Thymus (tissue), 11 donors: Measurements from ENCODE around the gene TUBB2A. TPM values are rescaled to one million over a fixed set of nuclear protein-coding genes. Genes with fewer than 3 reads are reported as not detected.

Experiments
- DNase-seq, 9 donors: peaks; one replicate each; pipeline ENCODE4 v3.0.0-alpha.2; 2013; ENCODE audit warnings: low spot score in 9 of 9, low read depth in 6 of 9, missing footprints in 1 of 9
- H3K27ac ChIP-seq, 2 donors: one replicate each; pipeline ENCODE4 v1.5.1; 2013; ENCODE audit warnings: control low read depth in 1 of 2, low read depth in 1 of 2, low read length in 1 of 2, mild to moderate bottlenecking in 1 of 2, moderate library complexity in 1 of 2
- H3K27me3 ChIP-seq, 2 donors: one replicate each; pipeline ENCODE4 v1.5.1; 2013; ENCODE audit warnings: low read length in 1 of 2; ENCODE audit not compliant: control insufficient read depth in 2 of 2, insufficient read depth in 1 of 2
- H3K36me3 ChIP-seq, 2 donors: one replicate each; pipeline ENCODE4 v1.5.1; 2013; ENCODE audit warnings: low read length in 1 of 2, mild to moderate bottlenecking in 1 of 2, moderate library complexity in 1 of 2; ENCODE audit not compliant: control insufficient read depth in 2 of 2, insufficient read depth in 2 of 2
- H3K4me1 ChIP-seq, 2 donors: one replicate each; pipeline ENCODE4 v1.5.1; 2013; ENCODE audit warnings: low read length in 2 of 2; ENCODE audit not compliant: control insufficient read depth in 2 of 2, insufficient read depth in 2 of 2
- H3K4me3 ChIP-seq, 2 donors: one replicate each; pipeline ENCODE4 v1.5.1; 2013; ENCODE audit warnings: low read length in 2 of 2, control low read depth in 1 of 2, mild to moderate bottlenecking in 1 of 2
- H3K9me3 ChIP-seq, 2 donors: one replicate each; pipeline ENCODE4 v1.5.1; 2013; ENCODE audit warnings: low read length in 1 of 2, mild to moderate bottlenecking in 1 of 2; ENCODE audit not compliant: control insufficient read depth in 2 of 2, insufficient read depth in 1 of 2
- WGBS: extraction: QIAGEN DNeasy Blood & Tissue Kit; methylation state at CpG from one replicate; pipeline ENCODE4 v1.1.7; 2013; 5-methylcytosine and 5-hydroxymethylcytosine counted together
- polyA plus RNA-seq: library from polyadenylated mRNA; stranded (reverse); fragments of 200-250 nt; gene quantifications from one replicate; pipeline ENCODE4 v1.2.3, GENCODE V29; 2013
- total RNA-seq: library from RNA; stranded (reverse); fragments of 120-200 nt; gene quantifications from one replicate; pipeline ENCODE4 v1.2.4, GENCODE V29; 2013
- donor health status: healthy.

TUBB2A gene
- total and polyA plus RNA-seq, 2 donors: 13.7 to 19.6 TPM

- H3K27me3 ChIP-seq: no peaks in the 10 kb centered on the region
- H3K9me3 ChIP-seq: no peaks in the 10 kb centered on the region
- H3K4me1 ChIP-seq: peaks cover 7 to 12% of the 10 kb centered on the region in 2 donors
- H3K4me3 ChIP-seq: no peak overlapping the region
- no peak overlapping the region for H3K27ac ChIP-seq
- WGBS: 98% methylated on average over 12 of the region's 12 CpGs
- peaks cover 3 to 19% of the 10 kb centered on the region in 2 donors for H3K36me3 ChIP-seq
- no peak for DNase-seq
These were observed 20.1 kb downstream of the TUBB2A start for GRCh38 chr6:3137057-3137777.

DNA sequence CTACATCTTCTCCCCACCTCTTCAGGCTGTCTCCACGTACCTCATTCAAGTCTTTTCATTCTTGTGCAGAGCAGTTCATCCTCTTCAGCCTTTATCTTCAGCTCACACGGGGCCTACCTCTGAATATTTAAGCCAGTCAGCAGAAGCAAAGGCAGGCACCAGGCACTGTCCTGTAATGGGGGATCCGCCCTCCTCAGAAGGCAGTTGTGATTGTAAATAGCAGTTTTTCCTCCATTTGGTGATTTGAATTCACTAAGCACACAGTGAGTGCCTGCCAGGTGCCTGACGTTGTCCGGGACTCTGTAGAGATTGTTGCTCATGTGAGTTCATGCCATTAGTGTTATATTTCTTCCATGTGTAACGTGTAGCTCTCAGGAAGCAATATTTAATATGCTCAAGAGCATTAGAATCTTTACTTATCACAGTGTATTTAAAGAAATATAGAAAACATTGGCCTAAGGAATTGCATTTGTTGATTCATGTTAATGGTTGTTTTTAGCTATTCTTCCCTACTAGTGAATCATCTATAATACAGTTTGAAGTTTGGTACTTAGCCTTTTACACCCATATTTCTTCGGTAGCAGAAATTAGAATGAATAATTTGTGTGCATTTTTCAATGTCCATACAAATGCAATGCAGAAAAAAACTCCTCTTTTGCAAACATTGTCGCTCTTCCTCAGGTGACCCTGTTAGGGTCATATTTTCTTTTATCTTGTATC is 20.9 kb downstream of the TUBB2A start:
- Histone ChIP-seq H3K9me3 (no peaks in the 10 kb centered on the region), H3K36me3 (peaks cover 3 to 19% of the 10 kb centered on the region in 2 donors), H3K27me3 (no peaks in the 10 kb centered on the region), H3K27ac (no peak overlapping the region), H3K4me1 (peaks cover 7 to 12% of the 10 kb centered on the region in 2 donors), H3K4me3 (no peak overlapping the region)
- no peak for DNase-seq
- WGBS: 97% methylated on average over 8 of the region's 8 CpGs

DNA sequence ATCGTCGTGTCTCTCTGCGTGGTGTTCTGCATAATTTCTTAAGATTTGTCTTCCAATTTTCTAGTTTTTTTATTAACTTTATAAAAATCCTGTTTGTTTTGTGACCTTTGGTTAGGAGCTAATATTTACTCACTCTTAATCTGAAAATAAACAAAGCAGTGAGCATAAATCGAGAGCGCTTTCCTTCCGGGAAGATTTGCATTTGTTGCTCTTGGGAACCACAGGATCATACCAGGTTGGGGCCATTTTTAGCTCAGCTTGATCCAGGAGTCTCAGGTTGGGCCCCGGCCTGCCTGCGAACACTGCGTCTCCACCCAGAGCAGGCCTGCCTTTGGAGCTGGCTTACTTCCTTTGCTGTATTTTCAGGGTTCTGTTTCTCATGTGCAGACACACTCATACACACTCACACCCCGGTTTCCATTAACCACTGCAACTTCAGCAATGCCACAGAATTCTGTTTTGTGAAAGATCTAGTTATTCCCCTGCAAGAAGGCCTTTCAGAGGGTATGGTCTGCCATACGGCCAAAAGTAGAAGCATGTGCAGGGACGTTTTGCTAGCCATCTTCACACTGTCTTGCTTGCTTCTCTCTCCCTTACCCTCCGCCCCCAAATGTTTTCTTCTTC is 21.6 kb downstream of the TUBB2A start:
- no peak for DNase-seq
- Histone ChIP-seq H3K27ac (no peak overlapping the region), H3K4me1 (peaks cover 7 to 12% of the 10 kb centered on the region in 2 donors), H3K9me3 (no peaks in the 10 kb centered on the region), H3K4me3 (no peak overlapping the region), H3K36me3 (peaks cover 3 to 19% of the 10 kb centered on the region in 2 donors), H3K27me3 (no peaks in the 10 kb centered on the region)
- WGBS: 98% methylated on average over 13 of the region's 13 CpGs

DNA sequence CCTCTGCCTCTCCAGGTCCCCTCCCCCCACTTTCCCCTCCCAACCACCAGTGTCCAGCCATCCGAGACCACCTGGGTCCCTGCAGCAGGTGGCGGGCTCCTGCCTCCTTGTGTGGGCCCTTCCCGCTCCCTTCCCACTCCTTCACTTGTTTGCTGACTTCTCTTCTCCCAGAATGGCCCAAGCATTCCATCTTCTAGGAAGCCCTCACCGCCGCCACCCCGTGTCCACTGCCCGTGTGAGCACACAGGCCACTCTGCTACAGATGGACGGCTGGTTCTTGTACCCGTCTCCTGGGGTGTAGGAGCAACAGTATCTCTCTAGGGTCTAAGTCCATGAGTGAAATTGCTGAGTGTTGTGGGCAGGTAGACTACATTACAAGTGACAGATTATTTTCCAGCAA is 23.8 kb downstream of the TUBB2A start:
- Histone ChIP-seq H3K36me3 (peaks cover 0 to 11% of the 10 kb centered on the region in 2 donors), H3K4me1 (peaks cover 0 to under 1% of the 10 kb centered on the region in 2 donors), H3K4me3 (no peak overlapping the region), H3K27ac (no peak overlapping the region), H3K27me3 (no peaks in the 10 kb centered on the region), H3K9me3 (no peaks in the 10 kb centered on the region)
- 98% methylated on average over 9 of the region's 9 CpGs for WGBS
- no peak for DNase-seq

GRCh38 chr6:3131695-3132094 is 25.6 kb downstream of the TUBB2A start:
- no peak overlapping the region for H3K27ac ChIP-seq
- H3K4me3 ChIP-seq: no peak overlapping the region
- DNase-seq: no peak
- H3K9me3 ChIP-seq: no peaks in the 10 kb centered on the region
- no peaks in the 10 kb centered on the region for H3K27me3 ChIP-seq
- no peaks in the 10 kb centered on the region for H3K4me1 ChIP-seq
- WGBS: 98% methylated on average over 15 of the region's 15 CpGs
- H3K36me3 ChIP-seq: peaks cover 0 to 7% of the 10 kb centered on the region in 2 donors

GRCh38 chr6:3128356-3129108 is 28.8 kb downstream of the TUBB2A start:
- Histone ChIP-seq H3K36me3 (peaks cover 0 to 7% of the 10 kb centered on the region in 2 donors), H3K27me3 (no peaks in the 10 kb centered on the region), H3K4me3 (no peak overlapping the region), H3K4me1 (no peaks in the 10 kb centered on the region), H3K9me3 (no peaks in the 10 kb centered on the region), H3K27ac (no peak overlapping the region)
- WGBS: 99% methylated on average over 15 of the region's 15 CpGs
- no peak for DNase-seq

GRCh38 chr6:3125815-3126214 is 31.5 kb downstream of the TUBB2A start:
- no peak for DNase-seq
- WGBS: 57% methylated on average over 2 of the region's 2 CpGs

DNA sequence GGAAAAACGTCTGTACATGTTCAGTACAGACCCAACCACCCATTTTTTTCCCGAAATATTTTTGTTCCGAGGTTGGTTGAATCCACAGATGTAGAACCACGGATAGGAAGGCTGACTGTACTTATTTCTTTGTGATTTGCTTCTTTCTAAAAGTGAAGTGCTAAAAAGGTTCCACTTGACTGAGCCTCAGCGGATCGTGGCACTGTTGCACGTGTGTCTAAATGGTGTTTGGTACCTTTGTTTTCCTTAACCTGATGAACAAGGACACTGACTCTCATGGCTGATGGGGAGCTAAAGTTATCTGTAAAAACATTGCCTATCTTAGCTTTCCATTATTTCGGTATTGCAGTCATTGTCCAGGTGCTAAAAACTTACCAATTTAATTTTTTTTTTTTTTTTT is 32.7 kb downstream of the TUBB2A start:
- Histone ChIP-seq H3K4me1 (no peaks in the 10 kb centered on the region), H3K9me3 (no peaks in the 10 kb centered on the region), H3K4me3 (no peak overlapping the region), H3K27ac (no peak overlapping the region), H3K27me3 (no peaks in the 10 kb centered on the region), H3K36me3 (peaks cover 0 to 4% of the 10 kb centered on the region in 2 donors)
- 91% methylated on average over 8 of the region's 8 CpGs for WGBS
- DNase-seq: no peak

More at GRCh38 chr6:3125815-3126214, 31.5 kb downstream of the TUBB2A start:
- peaks cover 0 to 7% of the 10 kb centered on the region in 2 donors for H3K36me3 ChIP-seq
- H3K27ac ChIP-seq: no peak overlapping the region
- no peaks in the 10 kb centered on the region for H3K4me1 ChIP-seq
- H3K27me3 ChIP-seq: no peaks in the 10 kb centered on the region
- no peaks in the 10 kb centered on the region for H3K9me3 ChIP-seq
- H3K4me3 ChIP-seq: no peak overlapping the region
